Glutamatergic neuron (in vitro differentiated cells): ENCODE data around the gene PHF23. TPM values are rescaled to one million over a fixed set of nuclear protein-coding genes. Genes with fewer than 3 reads are reported as not detected.

Source experiments
- DNase-seq: peaks from one replicate; pipeline ENCODE4 v3.0.0; 2022
- H3K27ac Mint-ChIP-seq: one replicate; pipeline ENCODE4 v1.8.0; 2020; ENCODE audit warnings: mild to moderate bottlenecking, mixed read lengths, inconsistent platforms; ENCODE audit not compliant: unreplicated experiment
- H3K27me3 Mint-ChIP-seq: one replicate; pipeline ENCODE4 v1.8.0; 2020; ENCODE audit warnings: mild to moderate bottlenecking, moderate library complexity, mixed read lengths, inconsistent platforms; ENCODE audit not compliant: unreplicated experiment
- H3K36me3 Mint-ChIP-seq: one replicate; pipeline ENCODE4 v1.8.0; 2020; ENCODE audit warnings: mild to moderate bottlenecking, mixed read lengths, inconsistent platforms; ENCODE audit not compliant: unreplicated experiment
- H3K4me1 Mint-ChIP-seq: one replicate; pipeline ENCODE4 v1.8.0; 2020; ENCODE audit warnings: mild to moderate bottlenecking, low read depth, mixed read lengths, inconsistent platforms; ENCODE audit not compliant: unreplicated experiment
- H3K4me3 Mint-ChIP-seq: one replicate; pipeline ENCODE4 v1.8.0; 2020; ENCODE audit warnings: mild to moderate bottlenecking, mixed read lengths, inconsistent platforms; ENCODE audit not compliant: unreplicated experiment
- H3K9me3 Mint-ChIP-seq: one replicate; pipeline ENCODE4 v1.8.0; 2020; ENCODE audit warnings: mild to moderate bottlenecking, moderate library complexity, mixed read lengths, inconsistent platforms; ENCODE audit not compliant: unreplicated experiment
- total RNA-seq: library from RNA; stranded (reverse); fragmentation: NEBNext Ultra II Directional; extraction: Animal tissue kit (Norgen Biotek cat#: 25700); gene quantifications from one replicate; pipeline ENCODE4 v1.2.1, GENCODE V29; 2021; ENCODE audit not compliant: unreplicated experiment
- TF ChIP-seq, protein P1 (sequence below): fragments of 200-600 bp; sonication (generic); IDR thresholded peaks from one replicate; pipeline ENCODE4 v1.5.0; 2021; ENCODE audit not compliant: partially characterized antibody, unreplicated experiment

PHF23 gene
- total RNA-seq, 1 donor from 2014 or later = 72.3 TPM

DNA sequence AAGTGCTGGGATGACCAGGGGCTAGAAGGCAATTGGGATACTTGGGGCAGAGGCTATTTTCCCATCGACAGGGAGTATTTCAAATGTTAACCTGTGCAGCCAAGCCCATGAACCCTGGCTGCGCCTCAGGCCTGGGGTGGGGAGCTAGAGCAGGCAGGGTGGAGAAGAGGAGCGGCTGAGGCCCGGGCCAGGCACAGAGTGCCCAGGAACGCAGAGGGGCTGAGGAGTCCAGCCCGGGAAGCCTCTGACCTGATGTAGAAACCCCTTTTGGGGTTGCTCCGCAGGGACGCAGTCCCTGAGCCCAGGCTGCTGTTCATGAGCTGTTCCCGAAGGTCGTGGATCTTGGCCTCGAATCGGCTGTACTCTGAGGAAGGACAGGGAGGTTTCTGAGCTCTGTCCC lies 43.3 kb downstream of the PHF23 start:
- Mint-ChIP-seq H3K9me3 (peaks cover 10% of the 10 kb centered on the region), H3K27ac (no peak overlapping the region), H3K27me3 (peaks cover 15% of the 10 kb centered on the region), H3K36me3 (no peaks in the 10 kb centered on the region), H3K4me1 (peaks cover 30% of the 10 kb centered on the region), H3K4me3 (no peak overlapping the region)
- TF ChIP-seq, protein P1, sequence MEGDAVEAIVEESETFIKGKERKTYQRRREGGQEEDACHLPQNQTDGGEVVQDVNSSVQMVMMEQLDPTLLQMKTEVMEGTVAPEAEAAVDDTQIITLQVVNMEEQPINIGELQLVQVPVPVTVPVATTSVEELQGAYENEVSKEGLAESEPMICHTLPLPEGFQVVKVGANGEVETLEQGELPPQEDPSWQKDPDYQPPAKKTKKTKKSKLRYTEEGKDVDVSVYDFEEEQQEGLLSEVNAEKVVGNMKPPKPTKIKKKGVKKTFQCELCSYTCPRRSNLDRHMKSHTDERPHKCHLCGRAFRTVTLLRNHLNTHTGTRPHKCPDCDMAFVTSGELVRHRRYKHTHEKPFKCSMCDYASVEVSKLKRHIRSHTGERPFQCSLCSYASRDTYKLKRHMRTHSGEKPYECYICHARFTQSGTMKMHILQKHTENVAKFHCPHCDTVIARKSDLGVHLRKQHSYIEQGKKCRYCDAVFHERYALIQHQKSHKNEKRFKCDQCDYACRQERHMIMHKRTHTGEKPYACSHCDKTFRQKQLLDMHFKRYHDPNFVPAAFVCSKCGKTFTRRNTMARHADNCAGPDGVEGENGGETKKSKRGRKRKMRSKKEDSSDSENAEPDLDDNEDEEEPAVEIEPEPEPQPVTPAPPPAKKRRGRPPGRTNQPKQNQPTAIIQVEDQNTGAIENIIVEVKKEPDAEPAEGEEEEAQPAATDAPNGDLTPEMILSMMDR = no peak
- DNase-seq = no peak

DNA sequence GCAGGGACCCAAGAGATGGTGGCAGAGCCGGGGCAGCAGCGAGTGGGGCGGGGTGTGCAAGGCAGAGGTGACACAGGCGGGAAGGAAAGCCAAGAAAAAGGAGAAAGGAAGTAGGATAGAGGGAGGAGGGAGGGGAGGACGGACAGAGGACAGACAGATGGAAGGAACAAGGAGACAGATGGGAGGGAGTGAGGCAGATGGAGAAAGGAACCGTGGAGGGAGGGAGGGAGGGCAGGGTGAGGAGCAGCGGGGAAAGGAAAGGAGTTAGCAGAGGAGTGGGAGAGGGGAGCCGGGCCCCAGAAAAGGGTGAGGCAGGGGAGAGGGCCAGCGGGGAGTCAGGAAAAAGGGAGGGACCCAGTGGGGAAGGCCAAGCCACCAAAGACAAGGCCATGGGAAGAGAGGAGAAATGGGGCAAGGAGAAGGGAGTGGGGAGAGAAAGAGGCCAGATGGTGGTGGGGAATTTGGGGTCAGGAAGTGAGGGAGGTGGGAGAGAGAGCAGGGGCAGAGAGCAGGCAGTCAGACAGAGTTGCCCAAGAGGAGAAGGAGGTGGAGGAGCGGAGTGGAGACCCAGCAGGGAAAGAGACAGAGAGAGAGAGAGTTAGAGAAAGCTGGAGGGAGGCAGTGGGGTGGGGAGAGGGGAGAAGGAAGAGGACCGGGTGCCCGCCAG lies 46.9 kb downstream of the PHF23 start:
- TF ChIP-seq, protein P1 = no peak
- Mint-ChIP-seq H3K27ac (peak overlapping the region; percentile 100), H3K4me1 (peaks cover 35% of the 10 kb centered on the region), H3K36me3 (no peaks in the 10 kb centered on the region), H3K4me3 (peak overlapping the region; percentile 83), H3K9me3 (peaks cover 11% of the 10 kb centered on the region), H3K27me3 (peaks cover 15% of the 10 kb centered on the region)
- peak; percentile 61 for DNase-seq

DNA sequence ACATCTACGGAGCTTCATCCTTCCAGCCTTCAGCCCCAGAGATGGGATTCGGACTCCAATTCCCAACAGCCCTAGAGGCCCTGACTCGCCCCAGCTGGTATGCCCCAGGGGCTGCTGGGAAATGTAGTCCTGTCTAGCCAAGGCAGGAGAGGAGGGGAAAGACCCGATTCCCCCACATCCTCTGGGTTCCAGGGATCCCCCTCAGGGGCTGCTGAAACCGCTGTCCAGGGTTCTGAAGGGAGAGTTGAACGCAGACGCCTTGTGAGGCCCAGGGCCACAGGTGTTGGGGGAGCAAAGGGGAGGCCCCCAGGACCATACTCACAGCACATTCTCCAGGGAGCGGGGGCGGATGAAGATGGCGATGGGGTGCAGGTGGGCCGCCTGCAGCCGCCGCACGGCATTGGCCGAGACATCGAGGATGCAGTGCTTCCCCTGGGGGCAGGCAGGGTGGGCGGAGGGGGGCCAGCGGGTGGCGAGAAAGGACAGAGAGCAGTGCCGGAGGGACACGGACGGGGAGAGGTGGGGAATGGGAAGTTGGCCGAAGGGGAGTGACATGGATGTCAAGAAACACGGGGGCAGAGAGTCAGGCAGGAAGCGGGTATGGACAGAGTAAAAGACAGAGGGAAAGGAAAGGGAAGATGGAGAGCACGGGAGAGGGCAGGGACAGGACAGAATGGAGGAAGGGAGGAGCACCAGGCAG lies 47.5 kb downstream of the PHF23 start:
- H3K9me3 Mint-ChIP-seq = peaks cover 11% of the 10 kb centered on the region
- H3K27me3 Mint-ChIP-seq = peaks cover 15% of the 10 kb centered on the region

DNA sequence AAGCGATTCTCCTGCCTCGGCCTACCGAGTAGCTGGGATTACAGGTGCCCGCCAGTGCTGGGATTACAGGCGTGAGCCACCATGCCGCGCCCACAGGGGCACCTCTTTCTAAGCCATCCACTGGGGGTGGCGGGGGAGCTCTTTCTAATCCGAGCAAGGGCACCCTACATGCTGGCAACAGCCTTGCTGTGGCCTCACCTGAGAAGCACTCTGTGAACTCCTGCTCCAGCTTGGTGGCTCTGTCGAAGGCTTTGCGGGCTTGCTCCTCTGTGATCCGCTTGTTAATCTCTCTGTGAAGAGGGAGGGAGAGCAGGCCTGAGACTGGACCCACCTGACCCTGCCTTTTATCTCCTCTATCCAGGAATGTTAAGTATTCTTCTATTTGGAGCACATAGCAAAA lies 48.2 kb downstream of the PHF23 start:
- DNase-seq = no peak
- no peaks in the 10 kb centered on the region for H3K36me3 Mint-ChIP-seq
- peaks cover 15% of the 10 kb centered on the region for H3K27me3 Mint-ChIP-seq
- H3K9me3 Mint-ChIP-seq = peaks cover 10% of the 10 kb centered on the region
- H3K4me1 Mint-ChIP-seq = peaks cover 33% of the 10 kb centered on the region
- peak overlapping the region; percentile 83 for H3K4me3 Mint-ChIP-seq
- TF ChIP-seq, protein P1 = no peak
- peak overlapping the region; percentile 100 for H3K27ac Mint-ChIP-seq

More for the DNA sequence above, 47.5 kb downstream of the PHF23 start:
- no peaks in the 10 kb centered on the region for H3K36me3 Mint-ChIP-seq
- DNase-seq = peak; percentile 87
- TF ChIP-seq, protein P1 = no peak
- H3K4me3 Mint-ChIP-seq = peak overlapping the region; percentile 83
- peaks cover 35% of the 10 kb centered on the region for H3K4me1 Mint-ChIP-seq
- peak overlapping the region; percentile 100 for H3K27ac Mint-ChIP-seq

DNA sequence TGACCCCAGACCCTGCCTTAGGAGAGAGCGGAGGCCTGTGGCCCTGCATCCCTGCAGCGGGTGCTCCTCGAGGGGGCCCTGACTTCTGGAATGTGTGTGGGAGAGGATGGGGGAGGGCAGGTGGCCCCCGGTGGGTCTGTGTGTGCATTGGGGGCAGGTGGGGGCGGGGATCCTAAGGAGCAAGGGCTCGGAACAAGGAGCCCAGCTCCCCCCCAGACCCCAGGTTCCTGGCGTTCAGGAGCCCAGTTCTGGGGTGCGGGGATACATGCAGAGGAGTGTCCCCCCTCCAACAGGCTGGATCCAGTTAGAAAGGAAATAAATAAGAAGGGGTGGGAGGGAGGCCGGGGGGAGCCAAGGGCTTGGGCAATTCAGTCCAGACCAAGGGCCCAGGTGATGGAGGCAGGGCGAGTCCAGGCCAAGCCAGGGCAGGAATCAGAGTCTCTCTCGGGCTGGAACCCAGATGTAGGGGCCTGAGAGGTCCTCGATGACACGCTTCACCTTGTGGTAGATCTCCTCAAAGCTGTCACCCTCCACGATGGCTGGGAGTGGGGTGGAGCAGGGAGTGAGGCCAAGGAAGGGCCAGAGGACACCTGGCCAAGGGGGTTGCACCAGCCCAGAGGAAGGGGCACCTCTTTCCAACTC lies 48.9 kb downstream of the PHF23 start:
- Mint-ChIP-seq H3K36me3 (no peaks in the 10 kb centered on the region), H3K4me1 (peaks cover 31% of the 10 kb centered on the region), H3K27ac (peak overlapping the region; percentile 59), H3K27me3 (peaks cover 15% of the 10 kb centered on the region), H3K9me3 (peaks cover 10% of the 10 kb centered on the region), H3K4me3 (peak overlapping the region; percentile 30)
- TF ChIP-seq, protein P1 = no peak
- no peak for DNase-seq
